HG03039 (cell line): ENCODE results near the gene MAEL.
"Not testable (repeated sequence)": the region's sequence is repeated elsewhere in the genome, so short reads cannot be mapped to it uniquely, and the experiment has no call there.

Source experiments
- ATAC-seq: cut with Tn5 transposase; IDR thresholded peaks from one replicate; pipeline ENCODE4 v1.9.1; 2021; ENCODE audit warnings: mild to moderate bottlenecking, moderate library complexity; ENCODE audit not compliant: unreplicated experiment

MAEL gene

GRCh38 chr1:166977951-166978350, 11.1 kb upstream of the MAEL start:
- no peak for ATAC-seq

- peak; percentile 39 for ATAC-seq
Observed at GRCh38 chr1:166978821-166979220, 10.3 kb upstream of the MAEL start.

GRCh38 chr1:166980383-166980782, 8.7 kb upstream of the MAEL start:
- no peak for ATAC-seq

- ATAC-seq, result no peak
Observed at GRCh38 chr1:166980818-166981217, 8.3 kb upstream of the MAEL start.

GRCh38 chr1:166981589-166981988, 7.5 kb upstream of the MAEL start:
- no peak for ATAC-seq

- no peak for ATAC-seq
Observed at GRCh38 chr1:166999075-166999474, 10.0 kb downstream of the MAEL start.

GRCh38 chr1:166999500-167000055, 10.5 kb downstream of the MAEL start:
- no peak for ATAC-seq

- no peak for ATAC-seq
Observed at GRCh38 chr1:167000546-167000945, 11.5 kb downstream of the MAEL start.

GRCh38 chr1:167002354-167002753, 13.3 kb downstream of the MAEL start:
- ATAC-seq, result no peak

GRCh38 chr1:167003711-167004110, 14.6 kb downstream of the MAEL start:
- no peak for ATAC-seq

GRCh38 chr1:167011560-167012191, 22.6 kb downstream of the MAEL start:
- ATAC-seq, result no peak

GRCh38 chr1:167012570-167012969, 23.5 kb downstream of the MAEL start:
- no peak for ATAC-seq

GRCh38 chr1:167013108-167013929, 24.2 kb downstream of the MAEL start:
- ATAC-seq, result no peak

- no peak for ATAC-seq
Observed at GRCh38 chr1:167016100-167016750, 27.1 kb downstream of the MAEL start.

GRCh38 chr1:167022384-167022783, 33.3 kb downstream of the MAEL start:
- ATAC-seq, result no peak

- not testable (repeated sequence) for ATAC-seq
Observed at GRCh38 chr1:167029553-167029952, 40.5 kb downstream of the MAEL start.

- no peak for ATAC-seq
Observed at GRCh38 chr1:167033646-167034045, 44.6 kb downstream of the MAEL start.

GRCh38 chr1:167043752-167044488, 54.8 kb downstream of the MAEL start:
- peak; percentile 99 for ATAC-seq

- ATAC-seq, result no peak
Observed at GRCh38 chr1:167051907-167052306, 62.8 kb downstream of the MAEL start.

- ATAC-seq, result no peak
Observed at GRCh38 chr1:167052389-167052788, 63.3 kb downstream of the MAEL start.

GRCh38 chr1:167054531-167054930, 65.5 kb downstream of the MAEL start:
- no peak for ATAC-seq
